Forelimb muscle (tissue), 1 donor: ENCODE results near the gene DOHH. TPM values are rescaled to one million over a fixed set of nuclear protein-coding genes. Genes with fewer than 3 reads are reported as not detected.
"Not testable (repeated sequence)": the region's sequence is repeated elsewhere in the genome, so short reads cannot be mapped to it uniquely, and the experiment has no call there.

Experiments
- DNase-seq: peaks from one replicate; pipeline ENCODE4 v3.0.0-alpha.2; 2013; ENCODE audit warnings: low read depth
- polyA plus RNA-seq: library from polyadenylated mRNA; unstranded; fragments of 120-200 nt; gene quantifications from one replicate; pipeline ENCODE4 v1.2.1, GENCODE V29; 2013; ENCODE audit not compliant: insufficient read length

Gene DOHH
- polyA plus RNA-seq, 1 donor, result 6.8 TPM

DNA sequence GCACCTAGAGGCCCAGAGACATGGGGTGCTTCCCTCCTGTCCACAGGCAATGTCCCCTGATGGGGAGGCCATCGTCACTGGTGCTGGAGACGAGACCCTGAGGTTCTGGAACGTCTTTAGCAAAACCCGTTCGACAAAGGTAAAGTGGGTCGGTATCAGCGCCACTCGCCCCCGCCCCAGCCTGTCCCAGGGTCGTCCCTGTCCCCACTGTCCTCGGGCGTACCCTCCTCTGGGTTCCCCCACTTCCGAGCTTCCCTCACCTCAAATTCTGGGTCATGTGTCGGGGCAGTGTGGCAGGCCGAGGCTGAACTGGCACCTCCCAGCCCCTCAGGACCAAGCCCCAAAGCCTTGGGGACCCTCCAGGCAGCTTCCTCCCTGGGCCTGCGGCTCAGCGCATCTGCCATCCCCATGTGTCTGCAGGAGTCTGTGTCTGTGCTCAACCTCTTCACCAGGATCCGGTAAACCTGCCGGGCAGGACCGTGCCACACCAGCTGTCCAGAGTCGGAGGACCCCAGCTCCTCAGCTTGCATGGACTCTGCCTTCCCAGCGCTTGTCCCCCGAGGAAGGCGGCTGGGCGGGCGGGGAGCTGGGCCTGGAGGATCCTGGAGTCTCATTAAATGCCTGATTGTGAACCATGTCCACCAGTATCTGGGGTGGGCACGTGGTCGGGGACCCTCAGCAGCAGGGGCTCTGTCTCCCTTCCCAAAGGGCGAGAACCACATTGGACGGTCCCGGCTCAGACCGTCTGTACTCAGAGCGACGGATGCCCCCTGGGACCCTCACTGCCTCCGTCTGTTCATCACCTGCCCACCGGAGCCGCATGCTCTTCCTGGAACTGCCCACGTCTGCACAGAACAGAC lies 34.1 kb upstream of the DOHH start:
- no peak for DNase-seq

DNA sequence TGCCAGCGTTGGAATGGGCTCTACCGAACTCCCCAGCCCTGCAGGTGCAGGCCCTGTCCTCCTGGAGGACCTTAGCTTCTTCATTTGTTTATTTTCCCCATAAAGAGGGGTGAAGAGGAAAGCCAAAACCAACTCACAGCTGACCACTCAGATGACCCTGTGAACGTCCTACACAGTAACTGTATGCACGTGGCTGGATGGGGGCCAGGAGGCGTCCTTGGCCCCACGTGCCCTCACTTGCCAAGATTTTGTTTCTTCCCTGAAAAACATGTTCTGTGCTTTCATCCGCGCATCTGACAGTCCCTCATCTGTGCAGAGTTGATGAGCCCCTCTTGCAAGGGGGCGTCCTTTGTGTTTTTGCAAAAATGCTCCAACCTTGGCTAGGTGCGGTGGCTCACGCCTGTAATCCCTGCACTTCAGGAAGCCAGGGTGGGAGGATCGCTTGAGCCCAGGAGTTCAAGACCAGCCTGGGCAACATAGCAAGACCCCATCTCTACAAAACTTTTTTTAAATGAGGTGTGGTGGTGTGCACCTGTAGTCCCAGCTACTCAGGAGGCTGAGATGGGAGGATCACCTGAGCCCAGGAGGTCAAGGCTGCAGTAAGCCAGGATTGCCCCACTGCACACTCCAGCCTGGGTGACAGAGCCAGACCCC lies 33.2 kb upstream of the DOHH start:
- no peak for DNase-seq

DNA sequence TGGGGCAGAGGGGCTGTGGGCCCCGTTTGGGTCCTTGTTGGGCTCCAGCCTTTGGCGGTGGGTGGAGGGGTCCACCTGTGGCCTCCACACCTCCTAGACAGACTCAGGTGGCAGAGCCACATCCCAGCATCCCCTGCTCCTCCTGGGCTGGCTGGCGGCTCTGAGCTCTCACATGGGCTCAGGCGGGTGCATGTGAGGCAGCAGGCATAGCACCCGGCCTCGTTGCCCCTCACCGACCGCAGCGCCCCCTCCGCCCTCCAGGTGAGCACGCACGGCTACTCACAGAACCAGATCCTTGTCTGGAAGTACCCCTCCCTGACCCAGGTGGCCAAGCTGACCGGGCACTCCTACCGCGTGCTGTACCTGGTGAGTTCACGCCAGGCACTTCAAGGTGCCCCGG lies 32.6 kb upstream of the DOHH start:
- no peak for DNase-seq

DNA sequence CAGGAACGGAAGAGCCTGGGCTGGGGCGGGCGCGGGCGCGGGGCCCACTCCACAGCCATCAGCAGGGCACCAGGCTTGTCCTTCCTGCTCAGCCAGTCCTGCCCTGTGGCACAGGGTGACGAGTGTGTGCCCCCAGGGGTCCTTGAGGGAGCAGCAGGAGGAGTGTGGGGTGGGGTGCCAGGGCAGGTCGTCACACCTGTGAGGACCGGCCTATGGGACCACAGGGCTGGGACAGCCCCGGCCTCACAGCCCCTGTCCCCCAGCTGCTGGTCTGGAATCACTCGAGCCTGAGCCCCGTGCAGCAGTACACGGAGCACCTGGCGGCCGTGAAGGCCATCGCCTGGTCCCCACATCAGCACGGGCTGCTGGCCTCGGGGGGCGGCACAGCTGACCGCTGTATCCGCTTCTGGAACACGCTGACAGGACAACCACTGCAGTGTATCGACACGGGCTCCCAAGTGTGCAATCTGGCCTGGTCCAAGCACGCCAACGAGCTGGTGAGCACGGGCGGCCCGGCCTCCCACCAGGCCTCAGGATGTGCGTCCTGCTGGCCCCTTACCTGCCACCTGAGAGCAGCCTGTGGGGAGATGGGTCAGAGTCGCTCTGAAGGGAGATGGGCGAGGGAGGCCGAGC lies 31.8 kb upstream of the DOHH start:
- no peak for DNase-seq

DNA sequence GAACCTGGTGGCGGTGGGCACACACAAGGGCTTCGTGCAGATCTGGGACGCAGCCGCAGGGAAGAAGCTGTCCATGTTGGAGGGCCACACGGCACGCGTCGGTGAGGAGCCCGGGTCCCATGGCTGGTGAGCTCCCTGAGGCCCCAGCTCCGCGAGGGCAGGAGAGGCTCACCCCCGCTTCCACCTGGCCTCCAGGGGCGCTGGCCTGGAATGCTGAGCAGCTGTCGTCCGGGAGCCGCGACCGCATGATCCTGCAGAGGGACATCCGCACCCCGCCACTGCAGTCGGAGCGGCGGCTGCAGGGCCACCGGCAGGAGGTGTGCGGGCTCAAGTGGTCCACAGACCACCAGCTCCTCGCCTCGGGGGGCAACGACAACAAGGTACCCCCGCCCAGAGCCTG lies 31.2 kb upstream of the DOHH start:
- DNase-seq, result no peak

GRCh38 chr19:3530389-3530788 lies 29.9 kb upstream of the DOHH start:
- DNase-seq, result no peak

DNA sequence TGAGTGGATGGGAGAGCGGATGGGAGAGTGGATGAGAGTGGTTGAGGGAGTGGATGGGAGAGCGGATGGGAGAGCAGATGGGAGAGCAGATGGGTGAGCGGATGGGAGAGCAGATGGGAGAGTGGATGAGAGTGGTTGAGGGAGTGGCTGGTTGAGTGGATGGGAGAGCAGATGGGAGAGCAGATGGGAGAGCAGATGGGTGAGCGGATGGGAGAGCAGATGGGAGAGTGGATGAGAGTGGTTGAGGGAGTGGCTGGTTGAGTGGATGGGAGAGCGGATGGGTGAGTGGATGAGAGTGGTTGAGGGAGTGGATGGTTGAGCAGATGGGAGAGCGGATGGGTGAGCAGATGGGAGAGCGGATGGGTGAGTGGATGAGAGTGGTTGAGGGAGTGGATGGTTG lies 28.8 kb upstream of the DOHH start:
- not testable (repeated sequence) for DNase-seq

DNA sequence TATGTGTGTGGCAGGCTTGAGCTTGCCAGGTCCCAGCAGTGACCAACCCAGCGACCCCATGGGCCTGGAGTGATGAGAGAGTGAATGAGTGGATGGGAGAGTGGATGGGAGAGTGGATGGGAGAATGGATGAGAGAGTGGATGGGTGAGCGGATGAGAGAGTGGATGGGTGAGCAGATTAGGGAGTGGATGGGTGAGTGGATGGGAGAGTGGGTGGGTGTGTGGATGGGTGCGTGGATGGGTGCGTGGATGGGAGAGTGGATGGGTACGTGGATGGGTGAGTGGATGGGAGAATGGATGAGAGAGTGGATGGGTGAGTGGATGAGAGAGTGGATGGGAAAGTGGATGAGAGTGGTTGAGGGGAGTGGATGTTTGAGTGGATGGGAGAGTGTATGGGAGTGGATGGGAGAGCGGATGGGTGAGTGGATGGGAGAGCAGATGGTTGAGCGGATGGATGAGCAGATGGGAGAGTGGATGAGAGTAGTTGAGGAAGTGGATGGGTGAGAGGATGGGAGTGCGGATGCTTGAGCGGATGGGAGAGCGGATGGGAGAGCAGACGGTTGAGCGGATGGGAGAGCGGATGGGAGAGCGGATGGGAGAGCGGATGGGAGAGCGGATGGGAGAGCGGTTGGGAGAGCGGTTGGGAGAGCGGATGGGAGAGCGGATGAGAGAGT lies 28.2 kb upstream of the DOHH start:
- no peak for DNase-seq

DNA sequence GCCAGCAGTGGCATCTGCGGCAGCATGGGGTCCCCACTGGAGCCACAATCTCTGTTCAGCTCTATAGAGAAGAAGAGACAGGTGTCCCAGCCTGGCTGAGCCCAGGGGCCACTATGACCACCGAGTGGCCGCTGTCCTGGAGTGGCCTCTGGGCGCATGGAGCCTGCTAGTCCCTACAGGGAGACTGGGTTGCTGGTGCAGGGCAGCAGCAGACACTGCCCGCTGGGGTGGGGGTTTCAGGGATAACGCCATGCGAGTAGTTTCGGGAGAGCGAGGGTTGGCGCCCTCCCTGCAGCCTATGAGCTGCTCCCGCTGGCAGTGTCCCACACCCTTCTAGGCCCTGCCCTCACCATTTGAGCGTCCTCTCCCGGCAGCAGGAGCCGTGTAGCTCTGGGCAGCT lies 27.6 kb upstream of the DOHH start:
- DNase-seq, result no peak

DNA sequence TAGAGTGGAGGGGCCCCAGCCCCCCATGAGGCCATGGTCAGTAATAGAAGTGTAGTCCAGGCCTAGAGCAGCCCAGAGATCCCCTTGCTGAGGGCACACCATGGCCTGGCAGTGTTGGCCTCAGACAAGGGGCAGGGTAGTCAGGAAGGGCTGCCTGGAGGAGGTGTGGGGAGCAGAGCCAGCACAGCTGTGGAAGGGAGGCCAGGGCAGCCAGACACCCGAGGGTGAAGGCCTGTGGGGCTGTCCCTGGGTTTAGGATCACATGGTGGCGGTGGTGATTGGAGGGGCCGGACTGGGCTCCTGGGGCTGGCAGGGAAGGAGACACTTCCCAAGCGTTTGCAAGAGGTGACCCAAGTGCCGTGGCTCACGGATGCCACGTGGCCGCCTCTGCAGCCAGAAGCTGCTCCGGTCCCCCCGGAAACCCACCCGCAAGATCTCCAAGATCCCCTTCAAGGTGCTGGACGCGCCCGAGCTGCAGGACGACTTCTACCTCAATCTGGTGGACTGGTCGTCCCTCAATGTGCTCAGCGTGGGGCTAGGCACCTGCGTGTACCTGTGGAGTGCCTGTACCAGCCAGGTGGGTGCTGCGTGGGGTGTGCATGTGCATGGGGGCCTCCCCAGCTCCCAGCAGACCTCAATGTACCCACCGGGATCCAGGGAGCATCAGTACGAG lies 26.9 kb upstream of the DOHH start:
- DNase-seq, result no peak

DNA sequence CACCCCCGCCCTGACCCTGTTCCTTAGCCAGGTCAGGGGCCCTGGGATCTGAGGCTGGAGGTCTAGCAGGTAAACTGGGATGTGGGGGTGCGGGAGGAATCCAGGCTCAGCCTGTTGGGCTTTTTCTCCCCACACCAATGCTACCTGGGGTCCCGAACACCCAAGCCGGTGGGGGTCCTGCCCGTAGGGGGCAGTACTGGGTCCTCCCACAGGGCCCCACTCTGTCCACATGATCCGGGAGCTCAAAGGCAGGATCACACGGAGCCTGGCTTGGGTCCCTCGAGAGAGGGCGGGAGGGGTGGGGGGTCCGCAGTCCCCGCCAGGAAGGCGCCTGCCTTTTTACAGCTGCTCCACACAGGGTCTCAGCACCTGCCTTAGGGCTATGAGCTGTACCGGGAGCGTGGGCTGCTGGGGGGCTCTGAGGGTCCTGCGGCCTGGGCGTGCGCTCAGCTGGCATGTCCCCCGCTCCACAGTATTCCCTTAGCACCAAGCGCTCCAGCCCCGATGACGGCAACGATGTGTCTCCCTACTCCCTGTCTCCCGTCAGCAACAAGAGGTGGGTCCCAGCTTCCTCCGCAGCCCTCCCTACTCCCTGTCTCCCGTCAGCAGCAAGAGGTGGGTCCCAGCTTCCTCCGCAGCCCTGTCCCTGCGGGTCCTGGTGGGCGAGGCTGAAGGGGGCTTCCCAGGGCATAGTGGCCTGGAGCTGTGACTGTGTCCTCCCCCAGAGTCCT lies 26.2 kb upstream of the DOHH start:
- no peak for DNase-seq

DNA sequence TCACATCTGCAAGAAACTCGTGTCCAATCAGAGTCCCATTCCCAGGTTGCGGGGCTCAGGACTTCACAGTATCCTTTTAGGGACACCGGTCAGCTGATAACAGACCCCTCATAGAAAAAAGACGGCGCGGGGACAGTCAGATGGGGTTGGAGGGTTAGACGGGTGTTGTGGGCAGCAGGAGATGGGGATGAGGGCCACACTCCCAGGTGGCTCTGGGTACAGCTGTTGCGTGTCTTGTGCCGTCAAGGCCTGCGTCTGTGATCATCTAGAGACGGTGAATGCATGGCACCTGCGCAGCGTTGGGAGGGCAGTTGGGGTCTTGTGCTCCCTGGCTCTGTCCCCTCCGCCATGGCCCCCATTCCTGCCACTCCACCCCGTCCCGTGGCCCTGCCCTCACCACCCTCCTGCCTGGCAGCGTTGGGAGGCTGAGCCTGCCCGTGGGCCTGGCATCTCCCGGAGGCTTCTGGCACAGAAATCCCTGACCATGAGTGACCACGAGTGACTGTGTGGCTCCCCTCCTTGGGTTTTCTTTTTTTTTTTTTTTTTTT lies 24.5 kb upstream of the DOHH start:
- no peak for DNase-seq

GRCh38 chr19:3524078-3524842 lies 23.8 kb upstream of the DOHH start:
- no peak for DNase-seq

DNA sequence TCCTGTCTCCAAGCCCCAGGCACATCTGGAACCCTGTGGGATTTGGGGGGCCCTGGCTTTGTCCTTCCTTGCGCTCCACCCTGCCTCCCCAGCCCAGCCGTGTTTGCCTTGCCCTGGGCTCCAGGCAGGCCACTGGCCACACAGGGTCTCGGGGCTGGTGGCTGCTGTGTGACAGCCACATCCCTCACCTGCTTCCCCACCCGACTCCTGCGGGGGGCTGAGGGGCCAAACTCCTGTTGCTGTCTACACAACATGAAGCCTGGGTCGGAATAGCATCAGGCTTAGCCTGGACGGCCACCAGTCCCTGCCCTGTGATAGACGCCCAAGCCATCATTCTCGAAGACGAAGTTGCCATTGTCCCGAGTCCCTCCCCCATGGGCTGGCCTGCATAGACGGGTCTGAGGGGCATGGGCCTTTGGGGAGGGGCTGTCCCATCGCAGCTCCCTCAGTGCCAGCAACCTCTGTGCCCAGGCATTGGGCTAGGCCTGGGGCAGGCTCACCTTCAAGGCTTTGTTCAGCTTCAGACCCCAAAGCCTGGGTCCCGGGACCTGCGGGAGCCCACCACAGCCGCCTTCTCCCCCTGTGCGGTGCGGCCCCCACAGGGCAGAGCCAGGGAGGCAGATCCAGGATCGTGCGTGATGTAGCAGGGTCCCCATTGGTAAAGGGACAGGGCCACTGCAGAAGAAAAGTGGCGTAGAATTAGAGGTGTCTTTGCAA lies 23.0 kb upstream of the DOHH start:
- no peak for DNase-seq

DNA sequence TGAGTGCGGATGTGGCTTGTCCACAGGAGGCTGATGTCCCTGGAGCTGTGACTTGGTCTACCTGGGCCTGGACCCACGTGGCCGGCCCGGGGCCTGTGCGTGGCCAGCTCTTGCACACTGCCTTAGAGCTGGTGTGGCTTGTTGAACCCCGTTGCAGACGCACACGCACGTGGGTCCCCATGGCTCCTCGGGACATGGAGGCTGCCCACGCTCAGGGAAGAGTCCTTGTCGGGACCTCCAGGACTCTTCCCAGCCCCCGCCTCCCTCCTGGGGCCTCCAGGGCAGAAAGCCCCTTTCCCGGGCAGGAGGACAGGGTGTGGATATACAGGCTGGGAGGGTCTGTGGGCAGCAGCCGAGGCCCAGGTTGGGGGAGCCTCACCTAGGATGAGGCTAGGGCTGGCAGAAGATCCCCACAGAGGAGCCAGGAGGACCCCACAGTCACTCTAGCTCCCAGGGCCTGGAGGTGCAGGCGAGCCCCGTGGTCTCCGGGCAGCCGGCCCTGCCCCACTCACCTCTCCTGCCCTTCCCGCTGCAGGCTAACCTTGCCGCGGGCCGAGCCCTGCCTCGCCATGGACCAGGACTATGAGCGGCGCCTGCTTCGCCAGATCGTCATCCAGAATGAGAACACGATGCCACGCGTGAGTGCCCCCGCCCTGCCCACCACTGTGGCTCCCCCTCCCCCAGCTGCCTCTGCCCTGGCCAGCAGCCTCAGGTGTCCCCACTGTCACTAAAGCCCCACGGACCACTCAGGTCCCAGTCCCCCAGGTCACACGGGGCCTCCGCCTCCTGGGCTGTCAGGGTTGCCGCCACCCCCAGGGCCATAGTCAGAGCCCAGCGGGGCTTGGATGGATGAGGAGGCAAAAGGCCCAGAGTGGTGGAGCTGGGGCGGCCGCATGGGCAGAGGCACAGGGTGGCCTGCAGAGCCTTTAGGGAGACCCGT lies 22.2 kb upstream of the DOHH start:
- no peak for DNase-seq

GRCh38 chr19:3521104-3521445 lies 20.6 kb upstream of the DOHH start:
- DNase-seq, result no peak

GRCh38 chr19:3520166-3521103 lies 20.0 kb upstream of the DOHH start:
- no peak for DNase-seq
